DMS79 (cell line): Measurements from ENCODE around the gene SLX4.
A peak's percentile ranks its signal among the peaks of the same experiment; 100 is the strongest.
"Not testable (repeated sequence)": the region's sequence is repeated elsewhere in the genome, so short reads cannot be mapped to it uniquely, and the experiment has no call there.

Experiments used
- DNase-seq: peaks from one replicate; lab custom pipeline; 2025; lab: John Stamatoyannopoulos, UW

SLX4 gene, protein sequence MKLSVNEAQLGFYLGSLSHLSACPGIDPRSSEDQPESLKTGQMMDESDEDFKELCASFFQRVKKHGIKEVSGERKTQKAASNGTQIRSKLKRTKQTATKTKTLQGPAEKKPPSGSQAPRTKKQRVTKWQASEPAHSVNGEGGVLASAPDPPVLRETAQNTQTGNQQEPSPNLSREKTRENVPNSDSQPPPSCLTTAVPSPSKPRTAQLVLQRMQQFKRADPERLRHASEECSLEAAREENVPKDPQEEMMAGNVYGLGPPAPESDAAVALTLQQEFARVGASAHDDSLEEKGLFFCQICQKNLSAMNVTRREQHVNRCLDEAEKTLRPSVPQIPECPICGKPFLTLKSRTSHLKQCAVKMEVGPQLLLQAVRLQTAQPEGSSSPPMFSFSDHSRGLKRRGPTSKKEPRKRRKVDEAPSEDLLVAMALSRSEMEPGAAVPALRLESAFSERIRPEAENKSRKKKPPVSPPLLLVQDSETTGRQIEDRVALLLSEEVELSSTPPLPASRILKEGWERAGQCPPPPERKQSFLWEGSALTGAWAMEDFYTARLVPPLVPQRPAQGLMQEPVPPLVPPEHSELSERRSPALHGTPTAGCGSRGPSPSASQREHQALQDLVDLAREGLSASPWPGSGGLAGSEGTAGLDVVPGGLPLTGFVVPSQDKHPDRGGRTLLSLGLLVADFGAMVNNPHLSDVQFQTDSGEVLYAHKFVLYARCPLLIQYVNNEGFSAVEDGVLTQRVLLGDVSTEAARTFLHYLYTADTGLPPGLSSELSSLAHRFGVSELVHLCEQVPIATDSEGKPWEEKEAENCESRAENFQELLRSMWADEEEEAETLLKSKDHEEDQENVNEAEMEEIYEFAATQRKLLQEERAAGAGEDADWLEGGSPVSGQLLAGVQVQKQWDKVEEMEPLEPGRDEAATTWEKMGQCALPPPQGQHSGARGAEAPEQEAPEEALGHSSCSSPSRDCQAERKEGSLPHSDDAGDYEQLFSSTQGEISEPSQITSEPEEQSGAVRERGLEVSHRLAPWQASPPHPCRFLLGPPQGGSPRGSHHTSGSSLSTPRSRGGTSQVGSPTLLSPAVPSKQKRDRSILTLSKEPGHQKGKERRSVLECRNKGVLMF (N-terminal part only)

DNA sequence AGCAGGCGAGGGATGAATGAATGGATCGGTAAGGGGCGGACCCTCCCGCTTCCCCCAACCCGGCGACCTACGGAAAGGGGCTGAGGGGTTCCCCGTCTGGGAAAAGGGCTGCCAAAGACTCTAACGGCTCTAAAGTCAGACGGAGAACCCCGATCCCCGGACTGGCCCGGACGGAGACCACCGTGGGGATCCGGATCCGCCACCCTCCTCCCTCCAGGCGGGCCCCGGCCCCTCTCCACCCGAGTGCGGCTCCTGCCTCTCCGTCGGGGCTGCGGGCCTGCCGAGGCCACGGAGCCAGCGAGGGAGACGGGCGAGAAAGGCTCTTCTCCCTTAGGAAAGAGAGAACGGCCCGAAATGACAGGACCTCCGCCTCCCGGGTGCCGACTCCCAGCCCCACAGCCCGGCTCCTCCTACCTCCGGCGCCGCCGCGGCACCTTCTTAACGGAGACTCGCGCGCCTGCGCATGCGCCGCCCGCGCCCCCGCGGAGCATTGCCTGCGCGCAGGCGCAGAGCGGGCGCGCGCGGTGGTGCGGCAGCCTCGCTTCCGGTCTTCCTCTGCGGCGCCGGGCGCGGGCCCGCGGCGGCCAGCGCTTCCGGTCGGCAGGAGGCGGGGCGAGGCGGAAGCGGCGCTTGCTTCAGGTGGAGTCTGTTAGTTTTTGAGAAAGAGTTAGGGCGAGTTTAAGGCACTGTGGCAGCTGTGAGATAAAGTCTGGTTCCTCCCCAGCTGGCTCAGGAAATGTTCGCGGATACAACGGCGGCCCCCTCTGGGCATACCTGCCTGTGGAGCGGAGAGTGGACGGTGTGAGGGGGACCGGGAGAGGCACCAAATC is at the start of gene SLX4:
Gene SLX4 (minus strand): TSS at position 461 of the 830 bp plus-strand sequence. CDS start 2,642 bp downstream, outside the sequence.
- peak; percentile 64 for DNase-seq

DNA sequence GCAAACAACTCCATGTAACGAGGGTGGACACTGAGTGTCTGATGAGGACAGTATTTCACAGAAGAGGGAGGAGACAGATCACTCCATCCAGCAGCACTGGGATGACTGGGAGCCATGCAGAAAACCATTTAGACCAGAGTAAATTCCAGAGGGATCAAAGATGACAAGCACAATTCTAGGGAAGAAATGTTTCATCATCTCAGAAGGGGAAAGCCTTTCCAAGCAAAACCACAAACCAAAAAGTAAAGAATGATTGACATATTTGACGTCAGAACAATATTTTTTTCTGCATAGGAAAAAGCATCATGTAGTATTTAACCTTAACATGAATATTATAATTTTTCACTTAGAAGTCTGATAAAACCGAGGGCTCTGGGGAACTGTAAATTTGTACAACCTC is 47.8 kb upstream of the SLX4 start:
- no peak for DNase-seq

DNA sequence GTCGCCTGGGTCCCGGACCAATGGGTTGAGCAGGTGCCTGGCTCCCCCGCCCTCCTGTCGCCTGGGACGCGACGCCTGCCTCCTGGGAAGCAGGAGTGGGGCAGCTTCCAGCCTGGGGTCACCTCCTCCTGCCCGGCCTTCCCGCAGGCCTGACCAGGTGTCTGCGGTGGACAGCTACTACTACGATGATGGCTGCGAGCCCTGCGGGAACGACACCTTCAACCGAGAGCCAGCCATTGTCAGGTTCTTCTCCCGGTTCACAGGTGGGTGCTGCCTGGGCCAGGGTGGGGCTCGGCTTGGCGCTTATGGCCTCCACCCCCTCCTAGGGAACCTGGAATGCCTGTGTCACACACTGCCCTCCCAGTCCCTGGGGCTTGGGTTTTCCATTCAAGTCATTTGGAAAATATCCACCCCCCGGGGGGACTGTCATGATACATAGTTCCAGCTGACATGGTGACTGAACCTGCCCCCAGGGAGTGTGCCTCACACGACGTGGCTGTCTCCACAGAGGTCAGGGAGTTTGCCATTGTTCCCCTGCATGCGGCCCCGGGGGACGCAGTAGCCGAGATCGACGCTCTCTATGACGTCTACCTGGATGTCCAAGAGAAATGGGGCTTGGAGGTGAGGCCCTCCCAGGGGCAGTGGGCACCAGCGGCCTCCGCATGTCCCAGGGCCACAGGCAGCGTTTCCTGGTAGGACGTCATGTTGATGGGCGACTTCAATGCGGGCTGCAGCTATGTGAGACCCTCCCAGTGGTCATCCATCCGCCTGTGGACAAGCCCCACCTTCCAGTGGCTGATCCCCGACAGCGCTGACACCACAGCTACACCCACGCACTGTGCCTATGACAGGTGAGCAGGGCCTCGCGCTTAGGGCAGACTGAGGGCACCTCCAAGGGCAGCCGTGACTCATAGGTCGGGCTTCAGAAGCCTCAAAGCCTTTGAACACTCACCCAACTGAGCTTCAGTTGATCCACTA is 45.4 kb upstream of the SLX4 start:
- no peak for DNase-seq

DNA sequence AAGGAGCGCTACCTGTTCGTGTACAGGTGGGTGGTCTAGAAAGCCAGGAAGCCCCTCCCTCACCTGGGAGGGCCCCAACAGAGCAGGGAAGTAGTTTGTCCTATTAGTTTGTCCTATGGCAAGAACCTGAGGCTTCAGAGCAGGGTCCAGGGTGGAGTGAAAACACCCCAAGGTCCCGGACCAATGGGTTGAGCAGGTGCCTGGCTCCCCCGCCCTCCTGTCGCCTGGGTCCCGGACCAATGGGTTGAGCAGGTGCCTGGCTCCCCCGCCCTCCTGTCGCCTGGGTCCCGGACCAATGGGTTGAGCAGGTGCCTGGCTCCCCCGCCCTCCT is 44.7 kb upstream of the SLX4 start:
- not testable (repeated sequence) for DNase-seq

DNA sequence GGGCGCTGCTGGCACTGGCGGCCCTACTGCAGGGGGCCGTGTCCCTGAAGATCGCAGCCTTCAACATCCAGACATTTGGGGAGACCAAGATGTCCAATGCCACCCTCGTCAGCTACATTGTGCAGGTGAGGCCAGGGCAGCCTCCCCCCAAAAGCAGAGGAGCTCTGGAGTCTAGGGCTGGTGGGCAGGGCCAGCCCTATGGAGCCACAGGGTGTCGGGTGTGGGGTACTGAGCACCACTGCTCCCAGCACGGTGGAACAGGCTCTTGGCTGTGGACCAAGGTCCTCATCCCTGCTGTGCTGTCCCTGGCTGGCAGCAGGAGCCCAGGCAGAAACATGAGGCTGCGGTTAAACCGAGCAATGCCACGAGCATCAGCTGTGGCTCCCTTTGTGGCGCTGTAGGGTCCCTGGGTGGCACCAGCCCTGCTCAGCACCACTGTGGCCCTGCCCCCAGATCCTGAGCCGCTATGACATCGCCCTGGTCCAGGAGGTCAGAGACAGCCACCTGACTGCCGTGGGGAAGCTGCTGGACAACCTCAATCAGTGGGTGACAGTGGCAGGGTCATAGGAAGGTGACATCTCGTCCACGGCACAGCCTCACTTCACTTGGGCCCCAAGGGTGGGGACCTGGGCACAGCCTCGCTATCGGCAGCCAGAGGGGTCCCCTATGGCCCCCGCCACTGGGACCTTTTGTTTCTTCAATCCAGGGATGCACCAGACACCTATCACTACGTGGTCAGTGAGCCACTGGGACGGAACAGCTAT is 44.2 kb upstream of the SLX4 start:
- no peak for DNase-seq

DNA sequence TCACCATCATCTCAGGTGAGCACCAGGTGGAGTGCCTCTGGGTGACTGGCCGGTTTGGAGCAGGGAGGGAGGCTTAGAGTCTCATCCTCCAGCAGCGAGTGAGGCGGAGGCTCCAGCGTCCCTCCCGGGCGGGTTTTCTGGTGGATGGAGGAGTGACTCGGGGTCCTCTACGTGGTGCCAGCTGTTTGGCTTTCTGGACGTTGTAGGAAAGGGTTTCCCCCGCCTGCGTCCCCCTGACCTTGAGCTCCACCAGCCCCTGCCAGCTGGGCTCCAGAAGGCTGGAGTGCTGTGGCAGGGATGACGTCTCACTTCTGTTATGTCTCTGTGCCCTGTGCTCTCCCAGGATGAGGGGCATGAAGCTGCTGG is 43.6 kb upstream of the SLX4 start:
- no peak for DNase-seq

DNA sequence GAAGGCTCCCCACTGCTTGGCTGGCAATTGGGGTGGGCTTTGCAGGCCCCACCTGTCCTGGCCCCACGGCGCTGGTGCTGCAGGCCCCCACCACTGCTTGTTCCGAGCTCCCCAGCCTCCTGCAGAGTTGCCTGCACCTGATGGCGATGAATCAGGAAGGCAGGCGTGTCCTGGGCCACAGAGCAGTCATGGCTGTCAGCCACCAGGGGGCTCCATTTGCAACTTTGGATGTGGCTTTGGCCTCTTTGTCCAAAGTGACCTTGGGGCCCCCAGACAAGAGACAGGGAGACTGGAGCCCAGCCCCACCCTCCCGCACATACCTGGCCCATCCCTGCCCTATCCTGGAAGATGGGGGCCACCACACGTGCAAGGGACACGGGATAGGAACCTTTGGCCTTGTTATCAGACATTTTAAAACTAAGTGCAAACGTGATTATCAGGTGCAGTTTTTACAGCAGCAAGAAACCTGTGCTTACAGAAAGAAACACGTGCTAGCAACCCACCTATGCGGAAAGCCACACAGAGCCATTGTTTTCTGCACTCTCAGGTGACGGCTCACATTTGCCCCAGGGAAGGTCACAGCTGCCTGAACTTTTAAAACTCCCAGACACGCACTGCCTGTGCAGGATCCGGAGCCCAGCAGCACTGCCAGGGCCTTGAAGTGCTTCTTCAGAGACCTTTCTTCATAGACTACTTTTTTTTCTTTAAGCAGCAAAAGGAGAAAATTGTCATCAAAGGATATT is 43.0 kb upstream of the SLX4 start, which contains the start of gene DNASE1:
Gene DNASE1 (plus strand): TSS at position 443 of the 743 bp plus-strand sequence. CDS start 683 bp downstream, outside the sequence.
- no peak for DNase-seq

DNA sequence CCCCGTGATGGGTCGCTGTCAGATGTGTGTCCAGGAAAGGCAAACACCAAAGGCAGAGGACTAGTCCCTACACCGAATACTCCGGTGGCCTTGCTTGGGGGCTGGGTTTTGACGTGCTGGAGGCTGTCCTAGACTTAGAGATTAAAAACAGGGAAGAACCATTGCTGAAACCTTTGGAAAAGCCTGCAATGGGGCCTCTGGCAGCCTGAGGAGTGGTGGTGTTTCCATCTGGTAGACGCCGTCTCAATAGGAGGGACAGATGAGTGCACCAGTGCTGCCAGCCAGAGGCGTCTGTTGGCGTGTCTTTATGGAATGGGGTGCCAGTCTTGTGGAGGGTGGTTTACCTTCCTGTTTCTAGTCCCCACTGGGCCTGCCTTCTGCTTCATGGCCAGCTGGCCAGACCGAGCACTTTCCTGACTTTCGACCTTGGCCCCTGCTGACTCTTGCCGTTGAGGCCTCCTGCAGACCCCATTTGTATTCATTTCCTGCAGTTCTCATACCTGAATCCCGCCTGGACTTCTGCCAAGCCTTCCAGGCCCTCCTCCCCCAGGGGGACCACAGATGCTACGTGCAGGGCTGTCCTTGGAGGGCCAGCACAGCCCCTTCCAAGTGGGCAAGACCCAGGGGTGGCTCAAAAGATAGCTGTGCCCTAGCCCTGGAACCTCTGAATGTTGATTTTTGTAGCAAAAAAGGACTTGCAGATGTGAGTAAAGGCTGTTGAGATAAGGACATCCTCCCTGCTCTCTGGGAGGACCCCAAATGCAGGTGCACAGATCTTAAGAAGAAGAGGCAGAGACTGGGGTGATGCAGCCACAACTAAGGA is 41.2 kb upstream of the SLX4 start:
- DNase-seq = no peak

DNA sequence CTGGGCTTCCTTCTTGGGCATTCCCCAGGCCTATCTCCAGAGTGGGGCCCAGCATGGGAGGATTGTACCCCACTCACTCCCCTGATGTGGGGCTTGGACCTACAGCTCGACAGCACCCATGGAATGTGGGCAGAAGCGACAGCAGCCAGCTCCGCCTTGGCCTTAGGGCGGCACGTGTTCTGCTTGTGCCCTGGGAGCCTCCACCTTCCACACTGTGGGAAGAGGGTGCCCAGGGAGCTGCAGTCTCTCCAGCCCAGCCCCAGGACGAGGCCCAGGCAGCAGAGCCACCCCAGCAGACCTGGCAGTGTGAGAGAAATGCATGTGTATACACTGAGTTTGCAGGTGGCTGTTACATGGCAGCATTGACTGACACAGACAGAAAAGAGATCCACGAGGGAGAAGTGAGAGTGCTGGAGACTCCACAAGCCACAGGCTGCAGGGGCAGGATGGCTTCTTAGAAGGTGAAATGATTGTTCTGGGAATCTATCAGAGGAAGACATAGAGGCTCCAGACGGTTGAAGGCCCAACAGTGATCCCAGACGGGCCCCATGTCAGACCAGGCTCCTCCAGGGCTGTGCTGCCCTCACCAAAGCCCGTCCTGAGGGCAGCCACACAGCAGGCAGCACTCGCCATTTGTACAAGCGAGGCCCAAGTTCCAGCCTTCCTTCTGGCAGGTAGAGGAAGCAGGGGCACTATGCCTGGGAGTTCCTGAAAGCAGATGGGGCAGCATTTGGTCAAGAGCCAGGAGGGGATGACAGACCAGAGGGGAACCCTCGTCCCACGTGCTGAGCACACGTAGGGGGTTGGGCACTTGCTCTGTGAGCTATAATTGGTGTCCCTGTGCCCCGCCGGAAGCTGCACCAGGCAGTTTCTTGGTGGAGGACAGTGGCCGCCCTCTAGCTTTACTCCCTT is 40.3 kb upstream of the SLX4 start:
- DNase-seq = no peak

DNA sequence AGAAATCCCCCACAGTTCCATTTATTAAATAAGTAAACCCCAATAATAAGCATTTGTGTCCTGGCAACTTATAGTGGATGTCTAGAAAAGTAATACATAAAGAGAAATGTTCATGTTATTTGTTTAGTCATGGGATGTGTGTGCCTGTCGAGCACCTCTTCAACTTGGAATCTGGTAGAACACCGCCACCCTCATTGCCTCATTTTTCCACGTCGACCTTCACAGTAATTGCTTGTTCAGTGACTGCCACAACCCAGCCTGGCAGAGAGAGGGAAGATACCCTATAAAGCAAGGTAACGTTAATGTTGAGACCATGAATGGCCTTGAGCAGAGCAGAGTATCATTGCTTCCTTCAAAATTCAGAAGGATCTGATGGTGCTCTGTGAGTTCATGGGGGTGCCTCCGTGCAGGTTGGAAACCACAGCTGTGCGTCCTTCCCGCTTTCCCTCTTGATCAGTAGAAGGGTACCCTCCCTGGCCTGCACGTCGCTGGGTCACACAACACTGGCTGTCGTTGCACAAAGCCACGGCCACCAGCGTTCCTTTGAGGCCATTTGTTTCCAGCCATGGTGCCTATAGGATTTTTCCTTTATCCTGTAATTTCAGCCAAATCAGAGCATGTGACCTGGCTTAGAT is 39.3 kb upstream of the SLX4 start:
- DNase-seq = no peak

DNA sequence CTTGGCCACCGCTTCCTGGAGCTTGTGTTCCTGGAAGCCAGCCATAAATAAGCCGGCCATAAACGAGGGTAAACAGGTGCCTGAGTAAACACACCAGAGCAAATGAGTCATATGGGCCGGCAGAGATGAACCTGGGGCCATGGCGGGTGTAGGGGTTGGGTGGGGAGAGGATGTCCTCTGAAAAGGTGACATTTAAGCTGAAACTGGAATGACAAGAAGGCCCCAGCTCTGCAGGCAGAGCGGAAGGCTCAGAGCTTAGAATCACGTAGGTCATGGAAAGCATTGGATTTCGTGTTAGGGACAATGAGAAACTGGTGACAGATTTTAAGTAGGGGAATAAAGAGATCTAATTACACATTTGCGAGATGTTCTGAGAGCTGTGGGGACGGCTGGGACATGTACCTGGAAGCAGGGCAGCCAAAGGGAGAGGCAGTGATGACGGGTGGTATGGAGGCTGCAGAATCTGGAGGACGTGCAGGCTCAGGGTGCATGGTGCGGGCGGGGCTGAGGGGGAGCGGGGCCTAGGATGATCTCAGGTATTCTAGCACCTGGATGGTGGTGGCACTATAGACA is 35.0 kb upstream of the SLX4 start:
- peak; percentile 59 for DNase-seq

DNA sequence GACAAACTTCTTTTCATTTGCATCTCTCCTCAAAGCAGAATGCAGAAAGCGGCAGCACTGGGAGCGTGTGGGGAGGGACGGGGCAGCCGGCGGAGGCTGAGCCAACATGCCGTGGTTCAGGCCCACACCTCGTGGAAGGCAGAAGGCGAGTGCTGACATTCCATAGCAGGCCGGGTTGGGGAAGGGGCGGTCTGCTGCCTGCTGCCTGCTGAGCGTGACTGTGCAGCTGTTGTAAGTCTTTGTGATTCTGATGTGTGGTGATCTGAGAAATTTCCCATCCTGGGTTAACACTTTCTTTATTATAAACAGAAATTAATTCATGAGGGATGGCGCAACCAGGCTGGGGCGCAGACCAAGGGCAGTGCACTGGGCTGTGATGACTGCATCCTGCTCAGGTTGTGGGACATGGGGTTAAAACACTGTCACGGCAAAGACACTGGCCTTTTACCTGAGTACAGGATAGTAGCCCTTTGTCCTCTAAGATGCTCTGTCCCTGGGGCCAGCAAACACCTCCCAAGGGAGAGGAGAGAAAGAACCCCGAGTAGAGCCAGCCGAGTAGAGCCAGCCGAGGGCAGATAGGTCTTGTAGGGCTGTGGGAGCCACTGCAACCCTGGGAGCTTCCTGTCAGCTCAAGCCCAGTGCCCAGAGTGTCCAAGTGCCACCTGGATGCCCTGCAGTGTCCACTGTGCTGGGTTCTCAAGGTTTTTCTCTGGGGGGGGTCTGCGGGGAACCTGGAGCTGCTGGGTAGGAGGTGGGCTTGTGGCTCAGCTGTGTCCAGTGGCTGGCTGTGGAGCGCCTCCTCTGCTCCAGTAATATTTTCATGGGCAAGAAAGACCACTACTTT is 34.3 kb upstream of the SLX4 start:
- DNase-seq = no peak

DNA sequence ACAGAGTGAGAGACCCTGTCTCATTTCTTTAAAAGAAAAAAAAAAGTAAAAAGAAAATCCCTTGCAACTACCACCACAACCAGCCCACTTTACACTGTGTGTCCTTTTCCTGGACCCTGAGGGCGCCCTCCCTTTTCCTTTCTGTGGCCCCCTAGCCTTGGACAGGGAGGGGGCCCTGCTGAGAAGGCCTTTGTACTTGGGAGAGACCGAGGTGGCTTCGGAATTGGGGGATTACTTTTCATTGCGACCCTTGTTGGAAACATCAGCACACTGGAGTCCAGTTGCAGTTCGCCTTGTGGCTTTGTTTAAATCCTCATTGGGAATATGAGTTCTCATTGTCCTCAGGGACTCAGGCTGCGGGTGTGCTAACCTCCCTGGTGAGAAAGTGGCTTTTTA is 33.7 kb upstream of the SLX4 start:
- DNase-seq = no peak

DNA sequence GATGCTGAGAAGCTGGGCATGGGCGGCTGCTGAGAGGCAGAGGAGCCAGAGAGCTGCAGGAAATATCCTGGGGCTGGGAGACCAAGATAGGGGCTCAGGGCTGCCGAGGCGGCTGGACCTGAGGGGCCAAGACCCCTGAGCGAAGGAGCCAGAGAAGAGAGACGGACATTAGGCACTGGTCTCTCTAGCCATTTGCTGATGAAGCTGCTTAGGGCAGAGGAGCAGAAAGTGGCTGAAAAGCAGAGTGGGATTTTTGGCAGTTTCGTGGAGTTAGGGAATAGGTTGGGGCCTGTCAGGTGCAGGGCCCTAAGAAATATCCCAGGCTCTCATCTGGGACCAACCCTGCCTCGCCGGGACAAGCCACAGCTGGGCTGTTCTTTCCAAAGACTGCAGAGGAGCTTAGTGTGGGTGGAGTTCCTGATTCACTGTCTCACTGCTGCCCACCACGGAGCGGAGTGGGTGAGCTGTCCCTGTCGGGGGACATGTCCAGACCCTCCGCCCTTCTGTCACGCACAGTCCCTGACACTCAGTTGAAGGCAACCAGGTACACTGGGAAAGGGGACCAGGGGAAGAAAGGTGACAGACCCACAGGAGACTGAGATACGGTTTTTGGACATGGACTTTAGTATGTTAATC is 31.8 kb upstream of the SLX4 start:
- DNase-seq = no peak
